Right ventricle myocardium inferior (tissue), 1 donor: ENCODE measurements around the gene DGKI. TPM values are rescaled to one million over a fixed set of nuclear protein-coding genes. Genes with fewer than 3 reads are reported as not detected.

ENCODE experiments used
- ATAC-seq: fragments of 200-7000 bp; cut with Tn5 transposase; one replicate; pipeline ENCODE4 v1.9.1; 2020; ENCODE audit warnings: mild to moderate bottlenecking, moderate library complexity
- DNase-seq: peaks from one replicate; pipeline ENCODE4 v3.0.0; 2021; ENCODE audit errors: missing footprints
- intact Hi-C: fragments of 100-400 bp; cut with DNase I; formaldehyde crosslinking; loops from one replicate; pipeline ENCODE4 v1.11.0; 2022
- total RNA-seq: library from RNA; stranded (reverse); fragmentation: NEBNext Ultra II Directional; extraction: Animal tissue kit (Norgen Biotek cat#: 25700); gene quantifications from one replicate; pipeline ENCODE4 v1.2.1, GENCODE V29; 2021
- donor health status: DM: no; HTN: yes; CAD: no; lungs with severe emphysema.

Gene DGKI
- total RNA-seq, 1 donor from 2014 or later = 1.4 TPM

DNA sequence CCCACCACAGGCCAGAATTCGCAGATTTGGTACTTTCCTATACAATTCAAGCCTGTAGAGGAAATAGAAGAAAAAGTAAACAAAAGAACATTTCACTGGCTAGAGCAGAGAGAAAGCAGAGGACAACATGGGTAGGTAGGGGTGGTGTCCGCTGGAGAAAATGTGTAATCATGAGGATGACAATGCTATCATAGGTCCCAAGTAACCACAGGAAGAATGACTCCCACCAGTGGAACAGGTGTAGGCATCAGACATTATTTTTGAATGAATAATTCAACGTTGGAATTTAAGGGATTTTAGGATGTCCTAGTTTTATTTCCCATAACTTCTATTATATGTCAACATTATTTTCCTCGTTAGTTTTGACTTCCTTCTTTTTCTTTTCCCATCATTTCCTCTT, 248.9 kb downstream of the DGKI start:
- ATAC-seq (no peak), DNase-seq (no peak)
- intact Hi-C loops = no loop called here

DNA sequence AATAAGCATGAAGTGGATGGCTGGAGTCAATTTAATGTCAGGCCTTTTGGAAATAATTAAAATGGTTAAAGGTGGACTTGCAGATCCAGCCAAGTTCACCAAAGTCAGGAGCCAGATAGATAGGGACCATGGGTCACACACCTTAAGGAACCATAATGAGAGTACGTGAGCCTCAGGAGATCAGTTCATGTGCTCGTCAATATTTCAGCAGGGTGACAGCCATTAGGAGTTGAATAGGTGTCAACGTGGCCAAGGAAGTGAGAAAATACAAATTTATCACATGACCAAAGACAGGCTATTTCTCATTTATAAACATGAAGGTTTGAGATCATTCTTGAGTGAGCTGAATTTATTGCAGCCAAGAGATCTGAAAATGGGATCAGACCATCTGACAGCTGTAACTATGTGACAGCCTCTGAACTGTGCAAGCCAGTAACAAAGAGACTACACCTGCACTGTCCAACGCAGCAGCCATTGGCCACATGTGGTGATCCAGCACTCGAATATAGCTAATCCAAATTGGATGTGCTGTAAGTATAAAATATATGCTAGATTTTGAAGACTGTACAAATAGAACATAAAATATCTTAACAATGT, 253.6 kb downstream of the DGKI start:
- DNase-seq (no peak), ATAC-seq (no peak)
- intact Hi-C loops = loop anchor here (2.0 to 5.0 kb wide), 3 partner anchors 424 to 1791 kb away; no protein-coding TSS in a partner anchor

DNA sequence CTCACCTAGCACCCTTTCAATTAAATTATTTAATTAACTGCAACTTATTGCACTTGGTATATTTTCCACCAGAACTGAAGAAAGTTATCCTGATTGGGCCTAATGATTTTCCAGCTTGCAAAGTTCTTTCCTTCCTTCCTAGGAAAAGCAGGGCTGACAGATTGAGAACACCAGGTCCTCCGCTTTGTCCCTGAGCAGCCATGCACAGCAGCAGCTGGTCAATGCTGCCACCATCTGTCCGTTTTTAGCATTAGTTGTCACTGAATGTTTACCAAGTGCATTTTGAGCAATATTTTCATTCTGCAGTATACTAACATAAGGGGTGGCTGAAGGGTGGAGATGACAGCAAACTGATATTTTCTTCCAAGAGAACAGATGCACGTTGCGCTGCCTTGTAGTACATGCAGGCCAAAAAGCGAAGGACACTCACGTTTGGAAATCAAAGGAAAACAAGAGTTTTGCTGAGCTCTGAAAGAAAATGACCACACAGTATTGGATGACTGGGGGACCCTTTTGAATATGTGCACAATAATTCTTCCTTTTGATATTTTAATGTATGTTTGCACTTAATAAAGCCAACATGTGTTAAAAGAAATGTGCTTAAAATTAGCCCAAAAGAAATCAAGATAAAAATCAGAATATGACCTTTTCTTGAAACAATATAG, 254.4 kb downstream of the DGKI start:
- ATAC-seq = peak; percentile 93
- intact Hi-C loops = loop anchor here (2.0 to 5.0 kb wide), 3 partner anchors 424 to 1790 kb away; no protein-coding TSS in a partner anchor

DNA sequence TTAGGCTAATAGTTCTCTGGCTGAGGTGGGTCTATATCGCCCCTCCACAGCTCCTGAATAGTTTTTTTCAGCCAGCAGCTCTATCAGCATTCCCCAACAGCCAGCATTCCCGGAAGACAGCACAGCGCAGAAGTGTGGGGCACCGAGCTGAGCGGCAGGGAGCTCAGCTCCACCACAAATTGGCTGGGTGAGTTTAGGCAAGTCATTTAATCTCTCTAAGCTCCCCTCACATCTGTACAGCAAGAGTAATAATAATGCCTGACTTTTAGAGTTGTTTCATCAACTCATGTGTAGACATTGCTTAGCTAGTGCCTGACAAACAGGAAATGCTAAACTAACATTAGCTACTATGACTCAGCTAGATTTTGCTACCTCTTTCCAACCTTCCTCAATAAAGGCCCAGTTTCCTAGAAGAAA, 255.3 kb downstream of the DGKI start:
- intact Hi-C loops = loop anchor here (5.0 kb wide), 2 partner anchors 1184 to 1789 kb away; no protein-coding TSS in a partner anchor
- DNase-seq = no peak
- ATAC-seq = peak; percentile 35

More for the DNA sequence above, 254.4 kb downstream of the DGKI start:
- DNase-seq = no peak

DNA sequence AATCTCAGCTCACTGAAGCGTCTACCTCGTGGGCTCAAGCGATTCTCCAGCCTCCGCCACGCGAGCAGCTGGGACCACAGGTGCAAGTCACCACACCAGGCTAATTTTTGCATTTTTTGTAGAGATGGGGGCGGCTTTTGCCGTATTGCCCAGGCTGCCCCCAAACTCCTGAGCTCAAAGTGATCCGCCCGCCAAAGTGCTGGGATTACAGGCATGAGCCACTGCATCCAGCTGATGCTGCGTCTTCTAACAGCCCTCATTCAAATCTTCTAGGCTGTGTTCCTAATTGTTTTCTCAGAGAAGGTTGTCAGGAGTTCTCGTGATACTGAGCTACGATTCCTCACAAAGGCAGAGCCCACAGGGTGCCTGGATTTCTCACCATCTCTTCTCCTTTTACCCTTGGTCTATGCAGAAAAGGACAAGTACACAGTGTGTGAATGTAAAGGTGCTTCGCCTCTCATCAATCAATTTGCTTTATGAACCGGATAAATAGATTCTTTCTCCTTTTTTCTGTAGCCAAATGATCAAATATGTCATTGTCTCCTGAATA, 255.9 kb downstream of the DGKI start:
- no peak for DNase-seq
- no peak for ATAC-seq
- intact Hi-C loops = loop anchor here (5.0 kb wide), 2 partner anchors 1184 to 1789 kb away; no protein-coding TSS in a partner anchor

DNA sequence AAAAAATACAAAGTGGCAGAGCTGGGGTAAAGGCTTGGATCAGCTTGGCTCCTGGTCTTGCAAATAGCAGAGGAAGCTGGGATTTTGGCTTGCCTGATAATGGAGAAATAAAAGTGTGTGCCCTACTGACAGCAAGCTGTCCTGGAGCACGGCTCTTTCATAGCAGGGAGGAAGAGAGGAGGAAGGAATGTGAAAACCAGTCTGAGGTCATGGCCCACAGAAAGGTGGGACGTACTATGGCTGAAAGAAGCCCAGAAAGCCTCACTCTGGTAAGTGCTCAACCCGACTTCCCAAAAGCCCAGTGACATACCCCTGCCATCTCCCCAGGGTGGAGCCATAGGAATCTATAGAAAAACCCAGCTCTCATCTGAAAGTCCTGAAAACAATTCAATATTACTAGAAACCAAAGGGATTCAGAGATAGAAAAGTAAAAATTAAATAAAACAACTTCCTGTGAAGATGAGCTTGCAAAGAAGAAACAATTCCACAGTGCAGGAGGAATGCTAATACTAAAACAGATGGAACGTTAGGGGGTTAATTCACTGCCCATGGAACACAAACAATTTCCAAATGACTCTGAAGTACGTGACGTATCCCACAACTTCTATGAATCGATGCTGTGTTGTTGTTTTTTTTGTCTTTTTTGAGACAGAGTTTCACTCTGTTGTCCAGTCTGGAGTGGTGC, 256.6 kb downstream of the DGKI start:
- intact Hi-C loops = loop anchor here (5.0 kb wide), 2 partner anchors 1183 to 1788 kb away; no protein-coding TSS in a partner anchor
- no peak for ATAC-seq

DNA sequence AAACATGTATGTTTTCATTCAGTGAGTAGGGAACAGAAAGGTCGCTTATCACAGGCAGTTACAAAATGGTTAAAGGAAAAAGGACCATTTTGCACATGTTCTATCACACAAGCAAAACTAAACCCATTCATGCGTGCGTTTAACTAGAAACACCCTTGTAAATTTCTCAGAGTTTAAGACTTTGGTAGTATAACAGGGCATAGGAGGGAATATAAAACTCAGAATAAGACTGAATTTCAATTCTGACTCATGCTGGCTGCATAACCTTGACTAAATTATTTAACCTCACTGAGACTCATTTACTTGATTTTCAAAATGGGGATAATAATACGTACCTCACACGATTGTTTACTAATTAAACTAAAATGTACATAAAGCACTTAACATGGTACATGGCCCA, 259.4 kb downstream of the DGKI start:
- ATAC-seq = no peak

More for the DNA sequence above, 256.6 kb downstream of the DGKI start:
- no peak for DNase-seq

DNA sequence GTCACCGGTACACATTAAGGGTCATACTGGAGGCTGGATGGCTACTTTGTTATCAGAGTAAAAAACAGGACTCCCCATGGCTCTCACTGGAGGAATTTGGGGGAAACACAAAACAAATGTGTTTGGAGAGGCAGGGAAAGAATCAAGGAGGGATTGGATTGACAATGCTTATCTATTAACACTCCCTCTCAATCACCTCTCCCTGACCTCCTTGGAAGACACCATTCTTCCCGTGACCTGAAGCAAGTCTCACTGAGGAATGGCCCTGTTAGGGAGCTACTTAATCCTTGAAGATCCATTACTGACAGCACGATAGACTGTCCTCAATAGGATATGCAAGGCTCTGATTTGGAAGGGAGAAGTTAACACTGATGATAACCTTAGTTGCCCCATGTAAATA, 261.2 kb downstream of the DGKI start:
- intact Hi-C loops = no loop called here
- DNase-seq (no peak), ATAC-seq (no peak)

More for the DNA sequence above, 259.4 kb downstream of the DGKI start:
- intact Hi-C loops = no loop called here
- DNase-seq = no peak

DNA sequence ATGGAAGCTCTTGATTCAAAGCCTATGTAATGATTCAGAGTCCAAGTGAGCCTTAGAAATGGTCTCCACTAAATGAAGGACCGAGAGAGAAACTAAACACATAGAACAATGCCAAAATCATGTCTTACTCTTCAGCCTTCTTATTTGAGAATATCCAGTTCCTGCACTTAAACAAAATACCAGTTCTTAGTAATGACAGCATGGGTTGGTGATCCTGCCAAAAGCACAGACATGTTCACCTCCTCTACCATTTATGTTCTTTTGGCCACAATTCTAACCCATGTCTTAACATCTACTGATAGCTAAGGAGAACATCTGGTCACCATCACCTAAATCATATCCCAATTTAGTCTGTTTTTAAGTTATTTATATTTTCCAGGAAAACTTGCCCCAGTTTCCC, 263.6 kb downstream of the DGKI start:
- DNase-seq (no peak), ATAC-seq (no peak)
- intact Hi-C loops = no loop called here

DNA sequence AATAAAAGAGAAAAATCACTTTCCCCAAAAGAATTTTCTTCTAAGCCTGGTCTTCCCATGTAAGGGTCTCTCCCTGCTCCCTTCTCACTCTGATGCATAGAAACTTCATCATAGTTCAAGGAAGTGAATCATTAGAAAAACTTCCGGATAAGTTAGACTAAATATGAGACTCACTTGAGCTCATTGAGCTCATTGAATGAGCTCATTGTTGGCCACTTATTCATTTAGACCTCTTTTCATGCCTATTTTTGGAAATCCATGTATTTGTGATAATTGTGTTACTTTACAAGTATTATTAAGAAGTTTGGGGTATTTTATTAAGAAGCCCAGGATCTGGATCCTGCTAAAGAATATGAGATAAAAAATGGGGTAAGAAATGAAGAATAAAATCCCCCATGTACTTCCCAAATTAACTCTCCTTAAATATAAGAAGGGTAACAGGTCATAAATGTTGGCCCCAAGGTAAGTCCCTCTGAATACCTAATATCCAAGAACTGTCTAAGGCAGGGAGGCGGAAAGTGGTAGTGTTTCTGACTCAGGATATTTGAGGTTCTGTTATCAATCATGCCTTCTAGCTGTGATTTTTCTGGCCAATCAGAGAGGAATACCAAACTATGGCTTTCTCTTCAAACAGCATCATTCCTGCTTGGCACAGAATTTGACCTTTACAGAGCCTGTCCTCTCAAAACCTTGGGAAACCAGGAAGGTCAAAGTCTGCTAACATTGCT, 266.7 kb downstream of the DGKI start:
- no peak for ATAC-seq
- no peak for DNase-seq
- intact Hi-C loops = no loop called here

DNA sequence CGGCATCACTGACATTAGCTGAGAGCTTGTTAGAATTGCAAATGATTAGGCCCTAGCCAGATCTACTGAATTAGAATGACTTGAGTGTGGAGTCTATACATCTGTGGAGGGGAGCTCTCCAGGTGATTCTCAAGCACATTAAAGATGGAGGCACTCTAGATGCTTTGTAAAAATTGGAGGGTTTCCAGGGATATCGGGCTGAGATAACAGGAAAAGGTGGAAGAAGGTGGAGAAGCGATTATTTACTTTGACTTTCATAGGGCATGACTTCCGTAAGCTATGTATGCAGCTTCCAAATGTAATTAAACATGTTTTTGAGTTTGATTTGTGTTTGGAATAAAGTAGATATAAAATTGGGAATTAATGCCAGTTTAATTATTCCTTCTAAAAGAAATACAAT, 268.2 kb downstream of the DGKI start:
- no peak for ATAC-seq
- DNase-seq = no peak
- intact Hi-C loops = no loop called here

DNA sequence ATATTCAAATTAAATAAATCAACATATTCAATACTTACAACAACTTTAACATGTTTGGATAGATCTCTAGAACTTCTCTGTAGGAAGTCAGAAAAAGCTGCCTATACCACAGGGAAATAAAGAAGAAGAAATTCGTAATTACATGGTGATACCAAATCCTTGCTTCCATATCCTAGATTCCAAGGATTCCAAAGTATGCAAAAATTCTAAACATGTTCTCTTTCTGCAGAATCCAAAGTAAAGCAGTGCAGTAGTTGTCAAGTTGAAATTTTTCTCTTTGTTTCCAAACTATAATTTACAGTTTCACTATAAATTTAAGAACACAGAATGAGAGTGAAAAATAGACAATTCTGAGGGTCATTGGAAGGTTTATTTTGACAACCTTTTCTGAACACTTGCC, 269.6 kb downstream of the DGKI start:
- intact Hi-C loops = no loop called here
- ATAC-seq (no peak), DNase-seq (no peak)

DNA sequence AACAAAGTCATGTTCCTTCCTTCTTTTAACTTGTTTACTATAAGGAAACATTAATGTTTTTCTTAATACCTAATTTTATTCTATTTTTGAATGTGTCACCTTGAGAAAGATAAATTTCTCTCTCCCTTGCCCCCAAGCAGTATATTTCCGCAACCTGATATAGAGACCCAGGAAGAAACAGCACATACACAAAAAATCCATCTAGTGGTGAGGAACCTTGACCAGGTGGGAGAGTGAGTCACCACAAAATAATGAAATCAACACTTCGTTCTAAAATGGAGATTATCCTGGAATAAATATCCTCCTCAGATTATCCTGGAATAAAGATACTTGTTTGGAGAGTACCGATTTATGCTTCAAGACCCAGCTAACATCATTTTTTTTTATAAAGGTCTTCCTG, 270.3 kb downstream of the DGKI start:
- intact Hi-C loops = no loop called here
- ATAC-seq = no peak

DNA sequence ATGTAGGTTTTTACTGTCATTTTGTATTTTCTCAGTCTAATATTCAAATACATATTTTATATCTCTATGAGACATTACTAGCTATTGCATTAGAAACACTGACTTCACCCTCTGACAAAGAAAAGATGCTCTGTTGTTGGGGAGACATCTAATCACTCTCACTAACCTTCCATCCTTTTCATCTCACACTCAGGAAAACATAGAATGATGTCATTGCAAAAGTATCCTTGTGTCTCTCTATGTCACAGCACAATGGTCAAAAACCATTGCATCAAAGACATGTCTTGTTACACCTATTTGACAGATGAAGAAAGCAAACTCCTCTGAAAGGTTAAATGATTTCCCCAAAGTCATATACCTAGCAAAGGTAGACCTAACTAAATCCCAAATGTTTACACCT, 272.0 kb downstream of the DGKI start:
- DNase-seq = no peak
- ATAC-seq = no peak
- intact Hi-C loops = no loop called here

More for the DNA sequence above, 270.3 kb downstream of the DGKI start:
- no peak for DNase-seq

DNA sequence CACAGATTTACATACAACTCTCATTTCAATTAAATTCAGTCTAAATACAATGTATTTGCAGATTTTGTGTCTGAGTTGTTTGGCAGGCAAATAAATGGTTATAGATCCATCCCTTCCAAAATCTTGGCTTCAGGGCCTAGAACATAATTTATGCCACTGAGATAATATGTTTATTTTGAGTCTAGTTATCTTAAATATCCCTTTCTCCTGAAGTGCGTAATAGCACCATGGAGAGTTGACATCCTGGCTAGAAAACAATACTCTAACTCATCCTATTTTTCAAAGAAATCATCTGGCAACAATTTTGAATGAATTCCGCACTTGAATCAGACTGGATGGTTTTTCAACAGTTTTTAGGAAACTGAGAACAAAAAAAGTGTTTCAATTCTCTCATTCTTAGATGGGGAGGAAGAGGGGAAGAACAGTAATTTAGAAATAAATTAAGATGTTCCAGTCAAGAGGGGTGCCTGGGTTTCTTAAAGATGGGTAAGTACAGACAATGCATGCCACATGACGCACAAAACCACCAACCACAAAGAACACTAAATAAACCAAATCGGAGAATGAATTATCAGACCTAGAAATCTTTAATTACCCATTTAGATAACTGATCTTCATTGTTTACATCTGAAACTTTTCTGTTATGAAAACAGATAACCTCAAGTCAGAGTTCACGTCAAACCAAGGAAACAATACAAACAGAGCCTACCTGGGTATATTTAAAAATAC, 274.6 kb downstream of the DGKI start:
- no peak for ATAC-seq

DNA sequence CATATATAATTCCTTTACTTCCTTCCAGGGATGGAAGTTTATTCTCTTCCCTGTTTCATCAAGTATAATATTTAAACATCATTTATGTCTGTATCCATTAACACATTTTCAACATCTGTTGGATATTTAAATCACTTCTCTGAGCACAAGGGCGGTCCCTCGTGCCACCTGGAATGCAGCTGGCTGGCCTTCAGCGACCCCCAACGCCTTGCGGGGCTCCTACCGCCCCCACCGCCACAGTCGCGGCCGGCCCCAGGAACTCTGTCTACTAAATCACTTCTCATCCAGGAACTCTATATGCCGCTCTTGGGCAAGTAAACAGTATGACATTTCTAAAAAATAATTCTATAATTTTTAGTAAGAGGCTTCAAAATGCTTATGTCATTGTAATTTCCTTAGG, 282.1 kb downstream of the DGKI start:
- intact Hi-C loops = no loop called here
- DNase-seq (no peak), ATAC-seq (no peak)

More for the DNA sequence above, 274.6 kb downstream of the DGKI start:
- no peak for DNase-seq
- intact Hi-C loops = no loop called here

DNA sequence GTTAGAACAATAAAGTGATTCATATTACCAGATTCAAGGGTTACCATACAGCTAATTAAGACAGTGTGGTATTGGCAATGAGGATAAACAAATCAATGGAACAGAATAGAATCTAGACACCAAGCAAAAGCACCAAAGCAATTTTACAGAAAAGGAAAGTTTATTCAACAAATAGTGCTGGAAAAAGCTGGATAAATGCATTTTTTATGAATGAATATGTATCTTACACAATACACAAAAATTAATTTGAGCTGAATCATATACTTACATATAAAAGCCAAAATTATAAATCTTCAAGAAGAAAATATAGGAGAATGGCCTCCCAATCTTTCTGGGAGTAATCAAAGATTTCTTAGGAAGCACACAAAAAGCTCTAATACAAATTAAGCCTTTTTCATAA, 282.8 kb downstream of the DGKI start:
- no peak for ATAC-seq
- DNase-seq = no peak
- intact Hi-C loops = no loop called here

DNA sequence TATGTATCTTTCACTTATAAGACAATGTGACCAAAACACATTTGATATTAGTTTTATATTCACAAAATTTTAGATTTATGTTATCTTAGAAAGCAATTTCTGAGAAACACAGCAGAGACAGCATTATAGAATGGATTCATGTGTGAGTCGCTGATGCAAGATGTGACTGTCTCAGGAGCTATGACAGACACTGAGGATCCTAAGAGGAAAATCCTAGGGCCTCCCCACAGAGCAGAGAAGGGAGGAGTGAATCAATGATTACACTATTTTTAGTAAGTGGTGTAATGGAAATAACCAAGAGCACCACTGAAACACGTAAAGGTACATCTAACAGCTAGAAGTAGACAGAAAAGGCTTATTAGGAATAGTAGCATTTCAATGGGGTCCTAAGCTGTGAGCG, 299.3 kb downstream of the DGKI start:
- intact Hi-C loops = no loop called here
- ATAC-seq = no peak
- DNase-seq = no peak
